ENCODE results near the gene PCF11. TPM values are rescaled to one million over a fixed set of nuclear protein-coding genes. Genes with fewer than 3 reads are reported as not detected.
"Not testable (repeated sequence)": the region's sequence is repeated elsewhere in the genome, so short reads cannot be mapped to it uniquely, and the experiment has no call there.

Gene PCF11
- total RNA-seq, 1 donor from 2014 or later: 53.2 TPM

DNA sequence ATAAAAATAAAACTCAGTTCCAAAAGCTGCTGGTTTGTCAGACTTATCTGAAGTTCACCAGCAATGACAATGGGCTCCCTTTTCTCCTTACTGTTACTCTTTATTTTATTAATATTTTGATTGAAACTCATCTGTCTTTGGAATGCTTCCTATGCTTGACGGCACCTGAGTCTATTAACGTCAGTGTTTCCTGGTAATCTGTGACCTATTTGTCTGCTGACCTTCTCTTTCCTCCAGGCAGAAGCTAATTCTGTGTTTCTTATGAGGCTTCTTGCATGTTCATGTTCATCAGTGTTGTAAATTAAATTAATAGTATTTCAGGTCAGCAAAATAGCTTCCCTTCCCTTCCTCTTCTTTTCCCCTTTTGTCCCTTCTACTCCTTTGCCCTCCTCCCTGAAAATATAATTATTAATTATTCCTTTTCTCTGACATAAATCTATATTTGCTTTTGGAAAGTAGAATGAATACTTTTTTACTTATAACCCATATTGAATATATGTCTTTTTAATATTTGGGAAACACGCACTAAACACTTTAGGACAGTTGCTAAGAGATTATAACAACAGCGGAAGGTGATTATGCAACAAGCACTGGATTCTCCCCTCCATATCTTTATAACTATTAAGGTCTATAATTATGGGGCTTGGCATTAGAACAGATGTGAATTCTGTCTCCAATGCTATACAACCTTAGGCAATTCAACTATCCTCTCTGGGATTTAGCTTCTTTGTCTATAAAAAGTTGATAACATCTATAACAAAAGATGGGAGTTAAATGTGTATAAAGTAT is 32.1 kb upstream of the PCF11 start:
- Mint-ChIP-seq H3K27ac (ENCODE audit: unreplicated experiment) (no peak overlapping the region), H3K4me1 (ENCODE audit: unreplicated experiment) (no peaks in the 10 kb centered on the region), H3K36me3 (ENCODE audit: low read depth, unreplicated experiment) (no peaks in the 10 kb centered on the region), H3K9me3 (ENCODE audit: unreplicated experiment) (no peaks in the 10 kb centered on the region), H3K4me3 (ENCODE audit: unreplicated experiment) (no peak overlapping the region), H3K27me3 (ENCODE audit: unreplicated experiment) (peaks cover 1% of the 10 kb centered on the region)
- no peak for DNase-seq (ENCODE audit: low spot score)
- TF ChIP-seq CTCF (IDR thresholded peaks at IDR 0.05; ENCODE audit: unreplicated experiment): no peak

- Mint-ChIP-seq H3K27me3 (ENCODE audit: unreplicated experiment) (peaks cover 1% of the 10 kb centered on the region), H3K4me3 (ENCODE audit: unreplicated experiment) (no peak overlapping the region), H3K27ac (ENCODE audit: unreplicated experiment) (no peak overlapping the region), H3K9me3 (ENCODE audit: unreplicated experiment) (no peaks in the 10 kb centered on the region), H3K4me1 (ENCODE audit: unreplicated experiment) (no peaks in the 10 kb centered on the region), H3K36me3 (ENCODE audit: low read depth, unreplicated experiment) (no peaks in the 10 kb centered on the region)
- DNase-seq (ENCODE audit: low spot score): no peak
- no peak for TF ChIP-seq CTCF (IDR thresholded peaks at IDR 0.05; ENCODE audit: unreplicated experiment)
Measured at GRCh38 chr11:83125577-83125976, 31.4 kb upstream of the PCF11 start.

DNA sequence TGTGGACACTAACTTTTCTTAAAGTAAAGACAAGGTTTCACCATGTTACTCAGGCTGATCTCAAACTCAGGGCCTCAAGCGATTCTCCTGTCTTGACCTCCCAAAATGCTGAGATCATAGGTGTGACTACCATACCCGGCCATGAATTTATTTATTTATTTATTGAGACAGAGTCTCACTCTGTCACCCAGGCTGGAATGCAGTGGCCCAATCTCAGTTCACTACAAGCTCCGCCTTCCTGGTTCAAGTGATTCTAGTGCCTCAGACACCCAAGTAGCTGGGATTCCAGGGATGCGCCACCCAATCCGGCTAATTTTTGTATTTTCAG is 29.7 kb upstream of the PCF11 start:
- Mint-ChIP-seq H3K4me1 (ENCODE audit: unreplicated experiment) (no peaks in the 10 kb centered on the region), H3K9me3 (ENCODE audit: unreplicated experiment) (no peaks in the 10 kb centered on the region), H3K4me3 (ENCODE audit: unreplicated experiment) (no peak overlapping the region), H3K27ac (ENCODE audit: unreplicated experiment) (no peak overlapping the region), H3K27me3 (ENCODE audit: unreplicated experiment) (peaks cover 1% of the 10 kb centered on the region), H3K36me3 (ENCODE audit: low read depth, unreplicated experiment) (no peaks in the 10 kb centered on the region)
- DNase-seq (ENCODE audit: low spot score): no peak
- TF ChIP-seq CTCF (IDR thresholded peaks at IDR 0.05; ENCODE audit: unreplicated experiment): no peak

DNA sequence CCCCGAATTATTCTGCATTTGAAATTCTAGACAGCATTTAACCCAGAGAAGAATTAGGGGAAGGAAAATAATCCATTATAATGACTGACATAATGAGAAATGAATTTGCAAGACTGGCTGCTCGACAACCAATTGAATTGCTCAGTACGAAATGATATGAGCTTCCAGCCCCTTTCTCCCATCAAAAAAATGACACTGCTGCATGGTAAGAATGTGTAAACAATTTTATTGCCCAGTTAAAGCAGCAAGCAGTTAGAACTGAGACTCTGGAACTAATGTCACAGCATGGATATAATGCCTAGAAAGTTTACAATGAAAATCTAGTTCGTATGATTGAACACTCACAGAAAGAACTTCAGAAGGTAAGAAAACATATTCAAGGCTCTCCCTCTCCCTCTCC is 24.7 kb upstream of the PCF11 start:
- H3K4me3 Mint-ChIP-seq (ENCODE audit: unreplicated experiment): no peak overlapping the region
- TF ChIP-seq CTCF (IDR thresholded peaks at IDR 0.05; ENCODE audit: unreplicated experiment): no peak
- no peak overlapping the region for H3K27ac Mint-ChIP-seq (ENCODE audit: unreplicated experiment)
- no peaks in the 10 kb centered on the region for H3K9me3 Mint-ChIP-seq (ENCODE audit: unreplicated experiment)
- no peaks in the 10 kb centered on the region for H3K4me1 Mint-ChIP-seq (ENCODE audit: unreplicated experiment)
- no peaks in the 10 kb centered on the region for H3K27me3 Mint-ChIP-seq (ENCODE audit: unreplicated experiment)
- DNase-seq (ENCODE audit: low spot score): no peak
- H3K36me3 Mint-ChIP-seq (ENCODE audit: low read depth, unreplicated experiment): no peaks in the 10 kb centered on the region

DNA sequence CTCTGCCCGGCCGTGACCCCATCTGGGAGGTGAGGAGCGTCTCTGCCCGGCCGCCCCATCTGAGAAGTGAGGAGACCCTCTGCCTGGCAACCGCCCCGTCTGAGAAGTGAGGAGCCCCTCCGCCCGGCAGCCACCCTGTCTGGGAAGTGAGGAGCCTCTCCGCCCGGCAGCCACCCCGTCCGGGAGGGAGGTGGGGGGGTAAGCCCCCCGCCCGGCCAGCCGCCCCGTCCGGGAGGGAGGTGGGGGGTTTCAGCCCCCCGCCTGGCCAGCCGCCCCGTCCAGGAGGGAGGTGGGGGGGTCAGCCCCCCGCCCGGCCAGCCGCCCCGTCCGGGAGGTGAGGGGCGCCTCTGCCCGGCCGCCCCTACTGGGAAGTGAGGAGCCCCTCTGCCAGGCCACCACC is 23.7 kb upstream of the PCF11 start:
- H3K4me1 Mint-ChIP-seq (ENCODE audit: unreplicated experiment); H3K27ac Mint-ChIP-seq (ENCODE audit: unreplicated experiment); H3K36me3 Mint-ChIP-seq (ENCODE audit: low read depth, unreplicated experiment); H3K4me3 Mint-ChIP-seq (ENCODE audit: unreplicated experiment); DNase-seq (ENCODE audit: low spot score); H3K9me3 Mint-ChIP-seq (ENCODE audit: unreplicated experiment); H3K27me3 Mint-ChIP-seq (ENCODE audit: unreplicated experiment): not testable (repeated sequence)

Data from endothelial cell (in vitro differentiated cells).